Measurements from ENCODE around the gene KCTD21.
"Not testable (repeated sequence)": the region's sequence is repeated elsewhere in the genome, so short reads cannot be mapped to it uniquely, and the experiment has no call there.

KCTD21 gene

DNA sequence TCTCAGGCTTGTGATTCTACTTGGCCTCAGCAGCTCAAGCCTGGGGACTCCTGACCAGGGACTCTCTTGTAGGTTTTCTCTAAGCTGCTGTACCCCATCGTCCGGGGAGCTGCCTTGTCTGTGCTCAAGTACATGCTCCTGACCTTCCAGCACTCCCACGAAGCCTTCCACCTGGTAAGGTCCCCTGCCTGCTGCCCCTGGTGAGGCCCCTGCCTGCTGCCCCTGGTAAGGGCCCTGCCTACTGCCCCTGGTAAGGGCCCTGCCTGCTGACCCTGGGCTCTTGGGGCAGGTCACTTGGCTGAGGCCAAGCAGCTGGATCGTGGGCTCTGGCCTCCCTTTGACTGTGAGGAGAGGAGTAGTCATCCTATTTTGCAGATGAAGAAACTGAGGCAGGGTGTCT, 11.6 kb upstream of the KCTD21 start:
- no peak for DNase-seq

DNA sequence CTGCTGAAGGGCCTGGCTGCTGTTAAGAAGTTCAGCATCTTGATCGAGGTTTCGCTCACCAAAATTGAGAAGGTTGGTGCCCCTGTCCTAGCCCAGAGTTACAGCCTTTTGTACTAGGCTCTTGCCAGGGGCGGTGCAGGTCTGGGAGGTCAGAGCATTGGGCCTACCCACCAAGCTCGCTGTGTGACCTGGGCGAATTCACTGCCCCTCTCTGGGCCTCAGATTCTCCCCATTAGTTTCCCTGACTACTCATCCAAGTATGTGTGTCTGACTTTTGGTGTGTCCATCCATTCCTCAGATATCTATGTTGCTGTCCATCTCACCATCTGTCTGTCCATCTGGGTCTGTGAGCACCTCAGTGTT, 11.2 kb upstream of the KCTD21 start:
- no peak for DNase-seq

DNA sequence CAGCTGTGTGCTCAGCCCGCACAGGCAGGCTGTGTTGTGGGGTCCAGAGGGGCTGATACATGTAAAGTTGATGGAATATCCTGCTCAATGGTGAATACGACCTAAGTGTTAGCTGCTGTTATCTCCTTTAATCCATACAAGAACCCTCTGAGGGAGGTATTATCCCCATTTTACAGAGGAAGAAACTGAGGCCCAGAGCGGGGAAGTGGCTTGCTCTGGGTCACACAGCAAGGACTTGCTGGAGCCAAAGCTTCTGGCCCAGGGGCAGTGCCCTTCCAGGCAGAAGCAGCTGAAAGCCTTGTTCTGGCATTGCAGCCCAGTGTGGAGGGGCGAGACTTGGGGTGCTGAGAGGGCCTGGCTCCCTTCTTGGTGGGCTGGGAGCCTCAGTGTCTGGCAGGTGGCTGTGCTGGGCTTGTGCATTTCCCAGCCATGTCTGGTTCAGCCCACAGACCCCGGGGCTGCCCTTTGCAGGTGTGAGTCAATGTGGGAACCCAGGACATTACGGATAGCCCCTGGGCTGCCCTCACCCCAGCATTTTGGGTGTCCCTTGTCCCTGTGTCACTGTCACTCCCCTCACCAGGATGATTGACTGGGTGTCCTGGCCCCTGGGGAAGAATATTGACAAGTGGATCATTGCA, 10.7 kb upstream of the KCTD21 start:
- no peak for DNase-seq

DNA sequence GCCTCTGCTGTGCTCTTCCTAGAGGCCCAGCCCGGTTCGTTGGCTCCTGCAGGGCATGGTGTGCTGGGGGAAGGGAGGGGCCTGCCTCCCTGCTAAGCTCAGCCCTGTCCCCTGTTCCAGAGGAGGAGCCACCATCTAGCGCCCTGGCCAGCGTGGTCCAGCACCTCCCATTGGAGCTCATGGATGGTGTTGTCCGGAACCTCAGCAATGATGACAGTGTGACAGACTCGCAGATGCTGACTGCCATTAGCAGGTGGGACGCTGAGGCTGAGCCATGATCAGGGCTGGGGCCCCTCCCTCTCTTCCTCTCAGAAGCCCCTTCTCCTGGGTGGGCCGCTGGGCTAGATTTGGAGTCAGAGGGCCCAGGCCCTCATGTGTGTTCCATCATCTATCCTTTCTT, 9.4 kb upstream of the KCTD21 start:
- no peak for DNase-seq

DNA sequence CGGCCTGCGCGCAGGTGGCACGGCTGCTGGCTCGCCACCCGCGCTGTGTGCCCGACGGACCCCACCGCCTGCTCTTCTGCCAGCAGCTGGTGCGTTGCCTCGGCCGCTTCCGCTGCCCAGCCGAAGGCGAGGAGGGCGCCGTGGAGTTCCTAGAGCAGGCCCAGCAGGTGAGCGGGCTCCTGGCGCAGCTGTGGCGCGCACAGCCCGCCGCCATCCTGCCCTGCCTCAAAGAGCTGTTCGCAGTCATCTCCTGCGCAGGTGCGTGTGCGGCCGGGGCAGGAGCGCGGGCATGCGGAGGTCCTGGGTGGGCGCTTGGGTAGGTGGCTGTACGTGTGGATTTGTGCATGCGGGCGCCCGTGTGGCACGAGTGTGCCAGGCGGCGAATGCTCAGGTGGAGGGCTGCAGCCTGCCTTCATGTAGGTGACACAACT, 8.2 kb upstream of the KCTD21 start:
- DNase-seq = no peak

DNA sequence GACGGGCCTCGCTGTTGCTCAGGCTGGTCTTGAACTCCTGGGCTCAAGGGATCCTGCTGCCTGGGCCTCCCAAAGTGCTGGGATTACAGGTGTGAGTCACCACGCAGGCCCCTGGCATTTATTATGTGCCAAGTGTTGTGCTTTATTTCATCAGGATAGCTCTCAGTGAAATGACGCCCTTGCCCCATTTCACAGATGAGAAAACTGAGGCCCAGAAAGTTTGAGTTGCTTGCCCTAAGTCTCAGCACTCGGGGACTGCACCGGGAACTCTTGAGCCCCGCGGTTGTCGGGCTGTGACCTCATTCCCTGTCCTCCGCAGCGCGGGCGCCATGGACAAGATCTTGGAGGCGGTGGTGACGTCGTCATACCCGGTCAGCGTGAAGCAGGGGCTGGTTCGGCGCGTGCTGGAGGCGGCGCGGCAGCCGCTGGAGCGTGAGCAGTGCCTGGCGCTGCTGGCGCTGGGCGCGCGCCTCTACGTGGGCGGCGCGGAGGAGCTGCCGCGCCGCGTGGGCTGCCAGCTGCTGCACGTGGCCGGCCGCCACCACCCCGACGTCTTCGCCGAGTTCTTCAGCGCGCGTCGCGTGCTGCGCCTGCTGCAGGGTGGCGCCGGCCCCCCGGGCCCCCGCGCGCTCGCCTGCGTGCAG, 7.6 kb upstream of the KCTD21 start:
- no peak for DNase-seq

DNA sequence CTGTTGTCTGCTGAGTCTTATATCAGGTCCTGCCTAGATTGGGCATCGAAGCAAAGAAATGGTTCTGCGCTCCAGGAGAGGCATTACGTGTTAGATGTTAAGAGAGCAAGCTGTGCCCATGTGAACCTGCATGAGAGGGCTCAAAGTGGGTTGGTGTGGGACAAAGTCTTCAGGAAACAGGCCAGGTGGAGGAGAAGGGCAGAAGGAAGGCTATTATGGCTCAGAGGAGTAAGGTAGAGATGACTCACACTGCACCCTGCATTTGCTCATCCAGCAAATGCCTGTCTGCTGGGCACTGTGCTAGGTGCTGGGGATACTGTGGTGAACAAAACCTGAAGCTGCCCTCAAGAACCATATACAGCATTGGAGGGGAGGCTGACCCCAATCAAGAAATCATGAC, 6.1 kb upstream of the KCTD21 start:
- peak; percentile 39 for DNase-seq

DNA sequence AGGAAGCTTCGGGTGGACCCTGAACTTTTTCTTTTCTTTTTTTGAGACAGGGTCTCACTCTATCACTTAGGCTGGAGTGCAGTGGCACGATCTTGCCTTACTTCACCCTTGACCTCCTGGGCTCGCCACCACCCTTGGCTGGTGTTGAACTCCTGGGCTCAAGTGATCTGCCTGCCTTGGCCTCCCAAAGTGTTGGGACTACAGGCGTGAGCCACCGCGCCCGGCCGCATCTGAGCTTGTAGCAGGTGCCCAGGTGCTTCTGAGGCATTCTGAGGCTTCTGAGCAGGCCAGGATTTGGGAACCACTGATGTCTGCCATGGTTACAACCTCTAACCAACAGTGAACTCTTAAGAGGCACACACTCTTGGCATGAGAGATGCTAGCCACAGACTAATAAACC, 5.4 kb upstream of the KCTD21 start:
- no peak for DNase-seq

DNA sequence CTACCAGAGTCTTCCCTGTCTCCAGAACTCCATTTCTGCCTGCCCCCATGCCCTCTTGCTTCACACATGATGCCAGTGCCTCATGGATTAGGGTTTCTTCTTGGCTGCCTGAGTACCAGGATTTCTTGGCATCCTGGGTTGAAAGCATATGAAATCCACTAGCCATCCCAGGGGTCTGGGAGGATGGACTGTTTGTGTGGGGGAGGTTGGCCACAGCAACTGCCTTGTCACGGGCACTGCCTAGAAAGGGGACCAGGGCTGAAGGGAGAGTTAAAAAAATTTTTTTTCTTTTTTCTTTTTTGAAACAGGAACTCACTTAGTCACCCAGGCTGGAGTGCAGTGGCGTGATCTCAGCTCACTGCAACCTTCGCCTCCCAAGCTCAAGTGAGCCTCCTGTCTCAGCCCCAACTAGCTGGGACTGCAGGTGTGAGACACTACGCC, 4.5 kb upstream of the KCTD21 start:
- DNase-seq = peak; percentile 60

DNA sequence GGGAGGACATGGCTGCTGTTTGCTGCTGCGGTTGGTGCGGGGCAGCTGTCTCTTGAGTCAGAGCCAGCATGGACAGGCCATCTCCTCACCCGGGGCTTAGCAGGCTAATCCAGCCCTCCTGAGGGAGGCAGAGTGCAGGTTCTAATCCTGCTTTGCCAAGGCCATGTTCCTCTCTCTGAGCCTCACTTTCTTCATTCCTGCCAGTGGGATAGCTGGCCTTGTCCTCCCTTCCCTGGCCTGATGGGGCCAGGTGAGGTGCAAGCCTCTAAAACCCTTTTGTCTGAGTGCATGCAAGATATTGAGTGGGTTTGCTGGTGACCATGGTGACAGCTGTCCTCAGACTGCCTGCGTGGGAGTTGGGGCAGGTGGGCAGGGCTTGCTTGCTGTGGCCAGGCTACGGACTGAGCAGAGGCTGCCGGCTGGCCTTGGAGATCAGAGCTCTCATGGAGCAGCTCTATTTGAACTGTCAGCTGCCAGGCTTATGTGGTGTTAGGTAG, 3.8 kb upstream of the KCTD21 start:
- no peak for DNase-seq

DNA sequence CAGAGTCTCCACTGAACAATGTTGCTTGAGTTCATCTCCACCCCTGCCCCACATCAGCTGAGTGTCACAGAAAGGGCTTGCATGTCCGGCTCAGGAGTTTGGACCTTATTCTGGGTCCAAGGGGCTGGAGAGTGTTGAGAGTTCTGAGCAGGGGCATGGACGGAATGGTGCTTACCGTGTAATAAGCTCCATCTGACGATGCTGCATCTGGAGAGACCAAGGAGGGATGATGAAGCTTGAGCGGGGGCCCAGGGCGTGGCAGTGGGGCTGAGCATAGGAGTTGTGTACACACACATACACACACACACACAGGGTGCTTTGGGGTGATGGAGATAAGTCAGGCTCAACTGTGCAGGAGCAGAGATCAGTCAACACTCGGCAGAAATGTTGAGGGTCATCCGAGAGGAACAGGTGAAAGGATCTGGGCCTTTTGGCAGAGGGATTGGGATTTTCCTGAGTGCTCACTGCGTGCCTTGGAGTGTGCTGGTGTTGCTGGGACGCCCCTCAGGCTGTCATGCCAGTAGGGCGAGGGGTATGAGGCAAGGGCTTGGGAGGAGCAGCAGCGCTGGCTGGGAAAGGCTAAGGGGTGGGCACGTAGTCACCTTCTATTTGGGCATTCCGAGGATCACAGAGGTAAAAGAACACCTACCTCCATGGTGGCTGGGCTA, 2.6 kb upstream of the KCTD21 start:
- peak; percentile 2 for DNase-seq

DNA sequence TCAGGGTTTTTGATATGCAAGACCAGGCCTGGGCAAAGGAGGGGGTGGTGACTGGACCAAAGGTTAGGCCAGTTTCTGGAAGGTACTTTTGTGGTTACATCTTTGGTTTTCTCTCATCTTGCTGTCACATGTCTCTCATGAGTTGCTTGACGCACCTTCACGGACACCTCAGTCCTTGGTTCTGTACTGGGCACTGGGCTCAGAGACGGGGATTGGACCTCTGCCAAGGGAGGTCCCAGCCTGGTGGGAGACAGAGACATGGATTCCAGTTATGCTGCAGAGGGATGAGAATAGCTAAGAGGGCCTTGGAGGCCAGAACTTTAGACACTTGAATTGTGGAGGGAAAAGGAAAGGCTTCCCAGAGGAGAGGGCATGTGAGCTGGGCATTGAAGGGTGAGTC, 1.9 kb upstream of the KCTD21 start:
- no peak for DNase-seq

DNA sequence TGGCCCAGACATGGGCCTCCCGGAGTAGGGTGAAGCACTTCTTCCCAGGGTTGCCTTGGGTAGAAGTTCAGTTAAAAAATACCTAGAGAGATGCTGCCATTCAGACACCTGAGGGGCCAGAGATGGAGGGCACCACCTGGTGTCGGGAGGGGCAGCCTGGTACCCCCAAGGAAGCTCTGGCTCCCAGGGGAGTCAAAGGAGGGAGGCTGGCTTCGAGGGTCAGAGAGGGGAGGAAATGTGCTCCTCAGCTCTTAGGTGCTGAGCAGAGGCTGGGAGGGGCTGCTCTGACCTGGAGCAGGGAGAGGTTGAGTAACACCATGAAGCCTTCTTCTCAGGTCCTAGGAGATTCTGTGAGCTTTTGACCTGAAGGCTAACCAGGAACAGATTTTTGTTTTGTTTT, 1.4 kb upstream of the KCTD21 start:
- DNase-seq = no peak

DNA sequence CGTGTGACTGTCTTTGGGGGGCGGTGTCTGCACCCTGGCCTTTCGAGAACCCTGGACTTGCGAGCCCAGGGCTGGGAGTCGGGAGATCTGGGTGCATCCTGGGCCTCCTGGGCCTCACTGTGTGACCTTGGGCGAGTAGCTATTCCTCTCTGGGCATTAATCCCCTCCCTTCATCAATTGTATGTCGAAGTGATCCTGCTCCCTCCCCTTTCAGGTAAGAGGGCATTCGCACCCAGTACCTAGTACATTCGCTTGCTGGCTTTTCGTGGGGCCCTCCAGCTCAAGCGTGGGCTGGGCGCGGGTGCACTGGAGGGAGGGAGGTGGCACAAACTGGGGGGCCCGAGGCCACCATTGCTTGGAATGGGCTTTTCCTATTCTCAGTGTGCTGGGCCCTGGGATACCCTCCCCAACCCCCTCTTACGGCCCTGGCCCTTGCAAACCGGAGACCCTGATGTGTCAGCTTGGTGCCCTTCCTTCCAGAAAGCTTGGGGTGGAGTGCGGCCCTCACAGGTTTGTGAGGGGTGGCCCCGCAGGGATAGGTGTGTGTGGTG, 823 bp upstream of the KCTD21 start:
- no peak for DNase-seq

DNA sequence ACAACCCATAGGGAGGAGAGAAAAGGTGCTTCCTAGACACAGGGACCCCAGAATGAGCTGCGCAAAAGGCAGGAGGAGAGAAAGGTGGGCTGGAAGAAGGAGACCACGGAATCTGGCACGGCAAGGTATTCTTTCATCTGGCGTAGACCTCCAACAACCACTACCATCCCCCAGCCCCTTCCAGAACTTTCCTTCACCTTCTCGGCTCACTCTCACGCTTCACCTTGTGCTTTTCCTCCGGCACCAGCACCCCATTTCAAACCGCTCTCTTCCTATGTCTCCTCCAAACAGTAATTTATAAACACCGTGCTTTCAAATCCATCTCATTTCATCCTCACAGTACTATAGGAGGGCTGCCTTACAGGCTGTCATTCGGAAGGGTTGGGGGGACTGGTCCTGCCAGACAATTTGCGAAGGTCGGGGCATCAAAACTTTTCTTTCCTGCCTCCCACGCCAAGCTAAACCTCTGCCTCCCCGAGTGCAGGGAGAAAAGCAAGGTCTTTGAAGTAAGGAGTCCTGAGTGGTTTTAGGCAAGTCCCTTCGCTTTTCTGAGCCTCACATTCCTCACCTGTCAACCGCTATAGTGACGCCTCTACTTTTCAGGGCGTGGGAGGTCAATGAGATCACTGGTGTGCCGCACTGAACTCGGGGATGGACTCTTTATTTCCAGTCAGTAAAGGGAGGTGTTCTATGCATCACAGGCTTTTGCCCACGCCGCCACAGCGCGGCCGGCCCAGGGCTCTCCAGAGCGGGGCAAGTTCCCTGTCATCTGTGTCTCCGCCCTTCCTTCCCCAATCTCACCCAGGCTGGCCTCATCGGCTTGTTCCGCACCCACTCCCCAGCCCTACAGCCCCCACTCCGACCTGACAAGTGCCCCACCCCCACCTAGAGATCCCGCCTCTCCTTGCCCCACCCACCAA, 800 bp downstream of the KCTD21 start:
- no peak for DNase-seq

DNA sequence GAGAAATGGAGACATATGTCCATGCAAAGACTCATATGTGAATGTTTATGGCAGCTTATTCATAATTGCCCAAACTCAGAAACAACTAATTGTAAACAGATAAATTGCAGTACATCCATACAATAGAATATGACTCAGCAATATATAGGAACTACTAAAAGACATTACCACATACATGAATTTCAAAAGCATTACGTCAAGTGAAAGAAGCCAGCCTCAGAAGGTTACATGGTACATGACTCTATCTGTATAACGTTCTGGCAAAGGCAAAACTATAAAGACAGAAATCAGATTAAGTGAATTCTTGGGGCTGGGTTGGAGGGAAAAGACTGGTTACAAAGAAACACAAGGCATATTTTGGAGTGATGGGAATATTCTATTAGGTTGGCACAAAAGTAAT, 7.2 kb downstream of the KCTD21 start:
- DNase-seq = no peak

DNA sequence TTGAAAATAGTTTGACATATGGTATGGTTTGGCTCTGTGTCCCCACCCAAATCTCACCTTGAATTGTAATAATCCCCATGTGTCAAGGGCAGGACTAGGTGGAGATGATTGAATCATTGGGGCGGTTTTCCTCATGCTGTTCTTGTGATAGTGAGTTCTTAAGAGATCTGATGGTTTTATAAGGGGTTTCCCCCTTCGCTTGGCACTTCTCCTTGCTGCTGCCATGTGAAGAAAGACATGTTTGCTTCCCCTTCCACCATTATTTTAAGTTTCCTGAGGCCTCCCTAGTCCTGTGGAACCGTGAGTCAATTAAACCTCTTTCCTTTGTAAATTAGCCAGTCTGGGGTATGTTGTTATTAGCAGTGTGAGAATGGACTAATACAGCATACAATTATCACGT, 7.7 kb downstream of the KCTD21 start:
- no peak for DNase-seq

DNA sequence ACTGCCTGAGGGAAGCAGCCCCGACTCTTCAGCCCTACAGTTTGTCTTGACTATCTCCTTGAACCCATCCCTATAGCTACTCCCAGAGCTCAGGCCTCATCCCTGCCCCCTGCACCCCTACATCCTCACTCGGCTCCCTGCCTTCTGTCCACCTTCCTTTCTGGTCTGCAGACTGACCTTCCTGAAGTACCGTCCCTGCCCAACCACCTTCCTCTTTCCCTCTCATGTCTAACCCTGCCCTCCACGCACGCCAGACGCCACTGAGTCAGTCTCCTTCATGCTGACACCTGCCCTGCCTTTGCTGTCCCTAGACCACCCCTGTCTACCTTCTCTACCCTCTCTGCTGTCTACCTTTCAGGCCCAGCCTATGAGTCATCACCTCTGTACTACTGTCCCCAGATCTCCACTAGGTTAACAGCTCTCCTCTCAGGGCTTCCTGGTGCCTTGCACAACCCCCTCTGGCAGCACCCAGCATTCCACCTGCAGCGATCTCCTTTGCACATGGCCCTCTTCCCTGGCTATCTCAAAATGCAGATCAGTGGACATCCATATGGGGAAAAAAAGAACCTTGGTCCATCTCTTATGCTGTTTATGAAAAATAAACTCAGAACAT, 8.9 kb downstream of the KCTD21 start:
- DNase-seq = no peak

DNA sequence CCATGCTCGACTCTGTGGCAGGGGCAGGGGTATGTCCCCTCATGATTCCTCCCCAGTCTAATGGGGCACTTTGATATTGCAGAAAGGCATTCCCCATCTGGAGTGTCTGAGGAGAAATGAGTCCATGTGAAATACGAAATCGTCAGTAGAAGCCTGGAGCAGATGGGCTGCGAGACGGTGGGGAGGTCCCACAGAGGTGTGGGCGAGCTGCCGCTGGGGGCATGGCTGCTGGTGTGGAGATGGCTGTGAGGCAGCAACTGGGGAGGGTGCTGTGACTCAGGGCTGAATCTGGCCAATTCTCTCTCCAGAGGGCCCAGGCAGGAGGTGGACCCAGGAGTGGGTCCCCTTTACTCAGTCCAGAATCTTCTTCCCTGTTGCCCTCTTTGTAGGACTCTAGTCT, 11.2 kb downstream of the KCTD21 start:
- no peak for DNase-seq

DNA sequence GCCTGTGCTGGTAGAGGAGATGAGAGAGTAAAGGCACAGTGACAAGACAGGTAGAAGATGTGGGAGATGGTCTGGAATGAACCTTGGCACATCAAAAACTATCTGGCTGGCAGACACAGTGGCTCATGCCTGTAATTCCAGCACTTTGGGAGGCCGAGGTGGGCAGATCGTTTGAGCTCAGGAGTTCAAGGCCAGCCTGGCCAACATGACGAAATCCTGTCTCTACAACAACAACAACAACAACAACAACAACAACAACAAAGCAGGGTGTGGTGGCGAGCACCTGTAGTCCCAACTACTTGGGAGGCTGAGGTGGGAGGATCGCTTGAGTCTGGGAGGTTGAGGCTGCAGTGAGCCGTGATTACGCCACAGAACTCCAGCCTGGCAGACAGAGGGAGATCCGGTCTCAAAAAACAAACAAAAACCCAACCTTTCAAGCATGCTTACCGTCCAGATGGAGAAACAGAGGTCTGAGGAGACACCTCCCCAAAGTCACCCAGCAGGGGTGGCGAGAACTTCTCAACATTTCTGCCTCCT, 11.8 kb downstream of the KCTD21 start:
- no peak for DNase-seq

DNA sequence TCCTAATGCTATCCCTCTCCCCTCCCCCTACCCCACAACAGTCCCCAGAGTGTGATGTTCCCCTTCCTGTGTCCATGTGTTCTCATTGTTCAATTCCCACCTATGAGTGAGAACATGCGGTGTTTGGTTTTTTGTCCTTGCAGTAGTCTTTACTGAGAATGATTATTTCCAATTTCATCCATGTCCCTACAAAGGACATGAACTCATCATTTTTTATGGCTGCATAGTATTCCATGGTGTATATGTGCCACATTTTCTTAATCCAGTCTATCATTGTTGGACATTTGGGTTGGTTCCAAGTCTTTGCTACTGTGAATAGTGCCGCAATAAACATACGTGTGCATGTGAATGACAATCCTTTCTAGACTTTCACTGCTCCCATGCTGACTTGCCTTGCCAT, 12.6 kb downstream of the KCTD21 start:
- DNase-seq = not testable (repeated sequence)

DNA sequence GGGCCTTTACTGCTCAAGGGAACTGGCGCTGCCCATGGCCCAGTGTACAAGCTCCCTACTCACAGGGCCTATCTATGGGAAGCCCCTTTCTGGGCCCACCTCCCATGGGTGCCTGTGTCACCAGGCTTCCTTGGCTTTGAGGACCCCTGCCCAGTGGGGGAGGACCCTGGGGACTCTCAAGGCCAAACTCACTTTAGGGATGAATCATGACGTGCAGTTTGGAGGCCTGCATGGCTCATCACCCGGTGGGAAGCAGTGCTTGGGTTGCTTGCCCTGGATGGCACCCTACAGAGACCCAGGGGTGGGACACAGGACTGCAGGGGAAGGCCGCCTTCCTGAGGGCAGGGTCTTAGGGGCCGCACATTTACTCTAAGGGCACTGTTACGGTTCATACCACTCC, 16.5 kb downstream of the KCTD21 start:
- DNase-seq = no peak

Data from CD4-positive, alpha-beta T cell treated with Interleukin-17A for 4 hours (primary cell).